ENCODE data around the gene TGIF1.

GRCh38 chr18:3466045-3466444 is 16.1 kb downstream of the TGIF1 start:
- TF ChIP-seq EZH2 (IDR thresholded peaks at IDR 0.05; ENCODE audit: borderline replicate concordance, insufficient read depth, low read length, poor library complexity, severe bottlenecking) (no peak), EP300 (conservative IDR thresholded peaks at IDR 0.05; ENCODE audit: poor library complexity, severe bottlenecking) (no peak), SMC3 (conservative IDR thresholded peaks at IDR 0.05; ENCODE audit: poor library complexity) (no peak)
- TF ChIP-seq, protein P1, sequence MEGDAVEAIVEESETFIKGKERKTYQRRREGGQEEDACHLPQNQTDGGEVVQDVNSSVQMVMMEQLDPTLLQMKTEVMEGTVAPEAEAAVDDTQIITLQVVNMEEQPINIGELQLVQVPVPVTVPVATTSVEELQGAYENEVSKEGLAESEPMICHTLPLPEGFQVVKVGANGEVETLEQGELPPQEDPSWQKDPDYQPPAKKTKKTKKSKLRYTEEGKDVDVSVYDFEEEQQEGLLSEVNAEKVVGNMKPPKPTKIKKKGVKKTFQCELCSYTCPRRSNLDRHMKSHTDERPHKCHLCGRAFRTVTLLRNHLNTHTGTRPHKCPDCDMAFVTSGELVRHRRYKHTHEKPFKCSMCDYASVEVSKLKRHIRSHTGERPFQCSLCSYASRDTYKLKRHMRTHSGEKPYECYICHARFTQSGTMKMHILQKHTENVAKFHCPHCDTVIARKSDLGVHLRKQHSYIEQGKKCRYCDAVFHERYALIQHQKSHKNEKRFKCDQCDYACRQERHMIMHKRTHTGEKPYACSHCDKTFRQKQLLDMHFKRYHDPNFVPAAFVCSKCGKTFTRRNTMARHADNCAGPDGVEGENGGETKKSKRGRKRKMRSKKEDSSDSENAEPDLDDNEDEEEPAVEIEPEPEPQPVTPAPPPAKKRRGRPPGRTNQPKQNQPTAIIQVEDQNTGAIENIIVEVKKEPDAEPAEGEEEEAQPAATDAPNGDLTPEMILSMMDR (IDR thresholded peaks at IDR 0.05; ENCODE audit: poor library complexity, severe bottlenecking): no peak

Measured in neural cell (in vitro differentiated cells).